GM10266 (cell line): ENCODE measurements around the gene SH3BGR.

Experiments
- DNase-seq: peaks from one replicate; pipeline ENCODE4 v3.0.0; 2012; ENCODE audit errors: extremely low spot score
- CTCF ChIP-seq: IDR thresholded peaks from 2 replicates; pipeline ENCODE4 v1.5.1; 2012; ENCODE audit warnings: mild to moderate bottlenecking, low read depth; ENCODE audit not compliant: control insufficient read depth, insufficient read depth; ENCODE audit errors: missing control alignments

Gene SH3BGR

GRCh38 chr21:39430954-39431353 is 20.8 kb upstream of the SH3BGR start:
- DNase-seq: no peak
- no peak for TF ChIP-seq CTCF

GRCh38 chr21:39434950-39435349 is 16.8 kb upstream of the SH3BGR start:
- DNase-seq: no peak
- no peak for TF ChIP-seq CTCF

- no peak for DNase-seq
- no peak for TF ChIP-seq CTCF
Observed at GRCh38 chr21:39439232-39439631, 12.5 kb upstream of the SH3BGR start.

GRCh38 chr21:39441502-39442475 is 10.0 kb upstream of the SH3BGR start:
- DNase-seq: peak; percentile 49
- peak; percentile 72 for TF ChIP-seq CTCF

GRCh38 chr21:39444421-39445180 is 7.2 kb upstream of the SH3BGR start:
- TF ChIP-seq CTCF: no peak
- DNase-seq: no peak

GRCh38 chr21:39445321-39446269 is 6.2 kb upstream of the SH3BGR start, which contains the start of gene LCA5L:
Gene LCA5L, minus strand, starts transcription at chr21:39445778. Its CDS starts 17,285 bp downstream, at chr21:39428493.
- no peak for TF ChIP-seq CTCF
- peak; percentile 97 for DNase-seq
